Thoracic aorta (tissue), 2 donors: Measurements from ENCODE around the gene PRKX. TPM values are rescaled to one million over a fixed set of nuclear protein-coding genes. Genes with fewer than 3 reads are reported as not detected.
"Not testable (repeated sequence)": the region's sequence is repeated elsewhere in the genome, so short reads cannot be mapped to it uniquely, and the experiment has no call there.

ENCODE experiments used
- ATAC-seq: fragments of 150-250 bp; one replicate; pipeline ENCODE4 v1.8.0; 2017; ENCODE audit warnings: low read depth; ENCODE audit not compliant: insufficient number of reproducible peaks, low FRiP score
- DNase-seq: peaks from one replicate; pipeline ENCODE4 v3.0.0-alpha.2; 2020; ENCODE audit warnings: low spot score
- H3K27ac ChIP-seq, 2 donors: fragments of 200-600 bp; sonication (generic); 1 replicate in 1 of 2; 2 replicates in 1 of 2; pipeline ENCODE4 v1.5.1; 2016; ENCODE audit warnings: mild to moderate bottlenecking in 2 of 2, moderate library complexity in 2 of 2
- H3K27me3 ChIP-seq: fragments of 200-600 bp; sonication (generic); replicated peaks from 2 replicates; pipeline ENCODE4 v1.6.0; 2016; ENCODE audit warnings: mild to moderate bottlenecking; ENCODE audit not compliant: insufficient read depth
- H3K36me3 ChIP-seq: fragments of 200-600 bp; sonication (generic); one replicate; pipeline ENCODE4 v1.5.1; 2016
- H3K4me1 ChIP-seq, 2 donors: fragments of 200-600 bp; sonication (generic); 1 replicate in 1 of 2; 2 replicates in 1 of 2; pipeline versions ENCODE4 v1.5.1 to v1.6.0; 2016; ENCODE audit warnings: low read depth in 2 of 2, mild to moderate bottlenecking in 1 of 2; ENCODE audit not compliant: control insufficient read depth in 1 of 2
- H3K4me3 ChIP-seq: fragments of 200-600 bp; sonication (generic); 2 replicates; pipeline ENCODE4 v1.5.1; 2016; ENCODE audit warnings: mild to moderate bottlenecking
- H3K9me3 ChIP-seq: fragments of 200-600 bp; sonication (generic); 2 replicates; pipeline ENCODE4 v1.5.1; 2016
- CTCF ChIP-seq: fragments of 200-600 bp; sonication (generic); IDR thresholded peaks from one replicate; pipeline ENCODE4 v1.5.1; 2019; ENCODE audit warnings: antibody characterized with exemption
- total RNA-seq, 2 donors: library from RNA; depleted of rRNA; stranded (reverse); fragments of >200 nt; gene quantifications; one replicate each; pipeline versions ENCODE4 v1.1.0 to v1.2.3, GENCODE V29; 2016

The PRKX gene
- total RNA-seq, 2 donors from 2014 or later = 8.1 to 54.3 TPM

- ATAC-seq = no peak
- H3K27me3 ChIP-seq = no peaks in the 10 kb centered on the region
These were observed 76.6 kb downstream of the PRKX start for GRCh38 chrX:3636803-3637202.

GRCh38 chrX:3631196-3631595 is 82.3 kb downstream of the PRKX start:
- Histone ChIP-seq H3K36me3 (no peaks in the 10 kb centered on the region), H3K9me3 (no peaks in the 10 kb centered on the region), H3K27ac (no peak overlapping the region), H3K27me3 (no peaks in the 10 kb centered on the region), H3K4me1 (no peaks in the 10 kb centered on the region), H3K4me3 (no peak overlapping the region)
- TF ChIP-seq CTCF = no peak
- DNase-seq (no peak), ATAC-seq (no peak)

More at GRCh38 chrX:3636803-3637202, 76.6 kb downstream of the PRKX start:
- H3K9me3 ChIP-seq = no peaks in the 10 kb centered on the region
- H3K4me3 ChIP-seq = no peak overlapping the region
- H3K36me3 ChIP-seq = no peaks in the 10 kb centered on the region
- no peak for TF ChIP-seq CTCF
- H3K27ac ChIP-seq = no peak overlapping the region
- DNase-seq = no peak
- H3K4me1 ChIP-seq = no peaks in the 10 kb centered on the region

DNA sequence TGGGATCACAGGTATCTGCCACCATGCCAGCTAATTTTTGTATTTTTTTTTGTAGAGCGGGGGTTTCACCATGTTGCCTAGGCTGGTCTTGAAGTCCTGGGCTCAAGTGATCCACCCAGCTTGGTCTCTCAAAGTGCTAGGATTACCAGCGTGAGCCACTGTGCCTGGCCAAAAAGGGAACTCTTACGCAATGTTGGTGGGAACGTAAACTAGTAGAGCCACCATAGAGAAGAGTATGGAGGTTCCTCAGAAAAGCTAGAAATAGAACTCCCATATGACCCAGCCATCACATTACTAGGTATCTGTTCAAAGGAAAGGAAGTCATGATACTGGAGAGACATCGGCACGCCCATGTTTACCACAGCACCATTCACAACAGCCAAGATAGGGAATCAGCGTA is 85.9 kb downstream of the PRKX start:
- Histone ChIP-seq H3K27ac (no peak overlapping the region), H3K9me3 (no peaks in the 10 kb centered on the region), H3K36me3 (no peaks in the 10 kb centered on the region), H3K27me3 (no peaks in the 10 kb centered on the region), H3K4me1 (no peaks in the 10 kb centered on the region), H3K4me3 (no peak overlapping the region)
- DNase-seq = no peak
- ATAC-seq = no peak
- TF ChIP-seq CTCF = no peak

DNA sequence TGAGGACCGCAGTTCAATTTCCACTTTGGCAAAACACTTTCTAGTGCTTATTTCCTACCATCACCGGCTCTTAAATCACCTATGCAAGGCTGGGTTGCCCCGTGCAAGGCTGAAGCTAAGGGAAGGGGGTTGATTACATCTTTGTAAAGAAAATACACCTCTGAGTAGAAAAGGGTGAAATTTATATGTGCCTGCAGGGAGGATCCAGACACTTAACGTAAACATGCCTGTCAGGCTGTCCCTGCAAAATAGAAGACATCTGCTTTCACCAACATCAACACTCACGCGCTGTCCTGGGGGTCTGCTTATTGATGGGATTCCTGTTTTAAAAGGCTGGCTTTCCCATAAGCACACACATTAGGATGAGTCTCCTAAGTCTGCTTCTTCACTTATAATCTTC is 92.0 kb downstream of the PRKX start:
- Histone ChIP-seq H3K27me3 (no peaks in the 10 kb centered on the region), H3K9me3 (no peaks in the 10 kb centered on the region), H3K4me1 (no peaks in the 10 kb centered on the region), H3K36me3 (no peaks in the 10 kb centered on the region), H3K4me3 (no peak overlapping the region), H3K27ac (no peak overlapping the region)
- ATAC-seq (no peak), DNase-seq (no peak)
- TF ChIP-seq CTCF = no peak

- not testable (repeated sequence) for ATAC-seq, H3K27me3 ChIP-seq
These were observed 101.7 kb downstream of the PRKX start for GRCh38 chrX:3611744-3612143.

DNA sequence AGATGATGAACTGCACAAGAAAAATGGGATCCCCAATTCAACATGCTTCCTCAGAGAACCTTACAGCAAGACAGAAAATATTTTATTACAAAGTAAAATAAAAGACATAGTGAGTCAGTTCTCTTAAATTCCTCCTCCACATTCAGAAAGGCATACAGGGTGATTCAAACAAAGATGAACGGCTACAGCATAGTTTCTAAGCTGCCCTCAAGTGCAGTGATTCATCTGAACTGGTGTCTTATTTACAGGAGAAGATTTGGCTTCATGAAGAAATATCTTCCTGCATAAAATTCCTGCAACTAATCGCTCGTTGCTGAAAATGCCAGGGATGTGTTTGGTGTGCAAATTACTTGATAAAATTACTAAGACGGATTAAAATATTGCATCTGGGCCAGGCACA is 103.6 kb downstream of the PRKX start:
- H3K9me3 ChIP-seq = no peaks in the 10 kb centered on the region
- no peaks in the 10 kb centered on the region for H3K36me3 ChIP-seq
- no peak overlapping the region for H3K4me3 ChIP-seq
- DNase-seq = no peak
- no peak for TF ChIP-seq CTCF
- no peak overlapping the region for H3K27ac ChIP-seq
- no peak for ATAC-seq
- no peaks in the 10 kb centered on the region for H3K27me3 ChIP-seq
- no peaks in the 10 kb centered on the region for H3K4me1 ChIP-seq

More at GRCh38 chrX:3611744-3612143, 101.7 kb downstream of the PRKX start:
- H3K27ac ChIP-seq, DNase-seq, H3K4me3 ChIP-seq, H3K36me3 ChIP-seq, H3K9me3 ChIP-seq, H3K4me1 ChIP-seq: not testable (repeated sequence)
